WTC11 (cell line): Measurements from ENCODE around the gene NIT2. TPM values are rescaled to one million over a fixed set of nuclear protein-coding genes. Genes with fewer than 3 reads are reported as not detected.

Experiments
- ATAC-seq: fragments of 200-7000 bp; cut with Tn5 transposase; 2 replicates; pipeline ENCODE4 v1.10.0; 2021; ENCODE audit warnings: mild to moderate bottlenecking, moderate library complexity
- CTCF ChIA-PET: fragments of 300-600 bp; sonication (Branson Sonifier 250); formaldehyde crosslinking; loops from one replicate; lab custom pipeline; 2021; ENCODE audit warnings: antibody characterized with exemption; lab: Charles Lee
- POLR2A ChIA-PET: fragments of 350-600 bp; sonication (Branson Sonifier 250); formaldehyde crosslinking; loops from one replicate; lab custom pipeline; 2021; ENCODE audit warnings: antibody characterized with exemption; lab: Charles Lee
- DNase-seq: peaks from one replicate; pipeline ENCODE4 v3.0.0; 2021; ENCODE audit warnings: low spot score
- H3K27ac Mint-ChIP-seq: 2 replicates; pipeline ENCODE4 v1.8.0; 2021; ENCODE audit warnings: mixed read lengths
- H3K27me3 Mint-ChIP-seq: 2 replicates; pipeline ENCODE4 v1.8.0; 2021; ENCODE audit warnings: low read depth, mild to moderate bottlenecking, moderate library complexity, mixed read lengths
- H3K36me3 Mint-ChIP-seq: 2 replicates; pipeline ENCODE4 v1.8.0; 2021; ENCODE audit warnings: mixed read lengths
- H3K4me1 Mint-ChIP-seq: 2 replicates; pipeline ENCODE4 v1.8.0; 2022; ENCODE audit warnings: mixed read lengths
- H3K4me3 Mint-ChIP-seq: 2 replicates; pipeline ENCODE4 v1.8.0; 2021; ENCODE audit warnings: mild to moderate bottlenecking, moderate library complexity, mixed read lengths
- H3K9me3 Mint-ChIP-seq: 2 replicates; pipeline ENCODE4 v1.8.0; 2021; ENCODE audit warnings: mixed read lengths
- ESRRA ChIP-seq: sonication (generic); formaldehyde crosslinking; IDR thresholded peaks from 2 replicates; pipeline ENCODE4 v1.8.1; 2022; ENCODE audit warnings: mild to moderate bottlenecking, missing genetic modification reagents, borderline replicate concordance
- FOXP1 ChIP-seq: sonication (generic); formaldehyde crosslinking; IDR thresholded peaks from 2 replicates; pipeline ENCODE4 v1.8.0; 2022; ENCODE audit warnings: missing genetic modification reagents, mild to moderate bottlenecking, moderate library complexity, borderline replicate concordance
- HMGA2 ChIP-seq: fragments of 250-450 bp; sonication (Bioruptor Pico); IDR thresholded peaks from 2 replicates; pipeline ENCODE4 v1.4.0; 2021; ENCODE audit warnings: mild to moderate bottlenecking, moderate library complexity
- NR3C1 ChIP-seq: sonication (generic); formaldehyde crosslinking; conservative IDR thresholded peaks from 2 replicates; pipeline ENCODE4 v1.8.1; 2023; ENCODE audit warnings: low read depth, mild to moderate bottlenecking, missing genetic modification reagents
- OVOL2 ChIP-seq: fragments of 250-450 bp; sonication (Bioruptor Pico); IDR thresholded peaks from 2 replicates; pipeline ENCODE4 v1.9.0; 2021; ENCODE audit warnings: mild to moderate bottlenecking, borderline replicate concordance
- SMAD3 ChIP-seq: sonication (generic); formaldehyde crosslinking; IDR thresholded peaks from 2 replicates; pipeline ENCODE4 v1.8.0; 2022; ENCODE audit warnings: missing genetic modification reagents, mild to moderate bottlenecking, borderline replicate concordance
- SMAD4 ChIP-seq: sonication (generic); formaldehyde crosslinking; IDR thresholded peaks from 2 replicates; pipeline ENCODE4 v1.8.0; 2022; ENCODE audit warnings: mild to moderate bottlenecking, missing genetic modification reagents
- SOX15 ChIP-seq: fragments of 250-450 bp; sonication (Bioruptor Pico); IDR thresholded peaks from 2 replicates; pipeline ENCODE4 v1.9.0; 2021; ENCODE audit warnings: mild to moderate bottlenecking
- SP1 ChIP-seq: sonication (generic); formaldehyde crosslinking; conservative IDR thresholded peaks from 2 replicates; pipeline ENCODE4 v1.8.1; 2022; ENCODE audit warnings: missing genetic modification reagents
- ZBTB21 ChIP-seq: sonication (generic); formaldehyde crosslinking; IDR thresholded peaks from 2 replicates; pipeline ENCODE4 v1.8.1; 2023; ENCODE audit warnings: mild to moderate bottlenecking, missing genetic modification reagents, borderline replicate concordance
- ZNF121 ChIP-seq: sonication (generic); formaldehyde crosslinking; IDR thresholded peaks from 2 replicates; pipeline ENCODE4 v1.8.0; 2023; ENCODE audit warnings: missing genetic modification reagents
- ZNF219 ChIP-seq: sonication (generic); formaldehyde crosslinking; IDR thresholded peaks from 2 replicates; pipeline ENCODE4 v1.8.0; 2023; ENCODE audit warnings: missing genetic modification reagents, mild to moderate bottlenecking, borderline replicate concordance
- total RNA-seq: library from RNA; stranded (reverse); gene quantifications from 3 replicates; pipeline ENCODE4 v1.2.3, GENCODE V29; 2021
- TF ChIP-seq, protein P1 (sequence below): sonication (generic); formaldehyde crosslinking; IDR thresholded peaks from 2 replicates; pipeline ENCODE4 v1.8.0; 2023; ENCODE audit warnings: missing genetic modification reagents
- TF ChIP-seq, protein P2 (sequence below): sonication (generic); formaldehyde crosslinking; IDR thresholded peaks from 2 replicates; pipeline ENCODE4 v1.8.1; 2023; ENCODE audit warnings: mild to moderate bottlenecking, moderate library complexity, missing genetic modification reagents
- TF ChIP-seq, protein P3 (sequence below): sonication (generic); formaldehyde crosslinking; IDR thresholded peaks from 2 replicates; pipeline ENCODE4 v1.8.1; 2022; ENCODE audit warnings: mild to moderate bottlenecking, missing genetic modification reagents, moderate library complexity, borderline replicate concordance
- TF ChIP-seq, protein P4 (sequence below): fragments of 200-600 bp; IDR thresholded peaks from 2 replicates; pipeline ENCODE4 v1.8.0; 2022; ENCODE audit warnings: antibody characterized with exemption
- TF ChIP-seq, protein P5 (sequence below): sonication (generic); formaldehyde crosslinking; IDR thresholded peaks from 2 replicates; pipeline ENCODE4 v1.8.0; 2022; ENCODE audit warnings: mild to moderate bottlenecking, missing genetic modification reagents
- TF ChIP-seq, protein P6 (sequence below): fragments of 250-450 bp; sonication (Bioruptor Pico); IDR thresholded peaks from 2 replicates; pipeline ENCODE4 v1.9.0; 2021; ENCODE audit warnings: mild to moderate bottlenecking

The NIT2 gene
- total RNA-seq, 1 experiment from 2014 or later, result 27.3 TPM

DNA sequence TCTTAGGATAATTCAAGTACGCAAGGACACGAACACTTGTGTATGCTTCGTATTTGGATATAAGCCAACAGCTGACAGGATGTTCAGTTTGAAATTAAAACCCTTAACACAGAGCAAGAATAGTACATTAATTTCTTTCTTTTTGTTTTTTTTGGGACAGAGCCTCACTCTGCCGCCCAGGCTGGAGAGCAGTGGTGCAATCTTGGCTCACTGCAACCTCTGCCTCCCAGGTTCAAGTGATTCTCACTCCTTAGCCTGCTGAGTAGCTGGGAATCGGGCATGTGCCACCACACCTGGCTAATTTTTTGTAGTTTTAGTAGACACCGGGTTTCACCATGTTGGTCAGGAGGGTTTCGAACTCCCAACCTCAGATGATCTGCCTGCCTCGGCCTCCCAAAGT is 33.9 kb downstream of the NIT2 start (continued):
- TF ChIP-seq, protein P1, sequence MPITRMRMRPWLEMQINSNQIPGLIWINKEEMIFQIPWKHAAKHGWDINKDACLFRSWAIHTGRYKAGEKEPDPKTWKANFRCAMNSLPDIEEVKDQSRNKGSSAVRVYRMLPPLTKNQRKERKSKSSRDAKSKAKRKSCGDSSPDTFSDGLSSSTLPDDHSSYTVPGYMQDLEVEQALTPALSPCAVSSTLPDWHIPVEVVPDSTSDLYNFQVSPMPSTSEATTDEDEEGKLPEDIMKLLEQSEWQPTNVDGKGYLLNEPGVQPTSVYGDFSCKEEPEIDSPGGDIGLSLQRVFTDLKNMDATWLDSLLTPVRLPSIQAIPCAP, result no peak
- TF ChIP-seq SOX15 (CRISPR knock-in tag), result no peak
- TF ChIP-seq SMAD3 (CRISPR knock-in tag), result no peak
- TF ChIP-seq ZNF121 (CRISPR knock-in tag), result no peak
- TF ChIP-seq OVOL2, result no peak

DNA sequence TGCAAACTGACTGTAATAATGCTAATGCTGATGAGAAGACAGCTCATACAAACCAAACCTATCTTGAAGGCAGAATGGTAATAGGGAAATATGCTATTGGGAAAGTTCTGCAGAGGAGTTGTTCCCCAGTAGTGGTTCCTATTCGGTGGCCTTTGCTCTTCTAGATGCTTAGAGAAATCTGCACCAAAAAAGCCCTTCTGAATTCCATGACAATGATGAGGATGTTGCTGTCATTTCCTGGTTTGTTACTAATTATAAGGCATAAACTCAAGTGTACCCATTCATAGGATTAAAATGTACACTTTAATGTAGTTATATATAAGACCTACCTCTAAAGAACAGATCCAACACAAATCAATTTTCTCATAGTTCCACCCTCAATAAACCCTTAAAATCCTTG is 36.2 kb downstream of the NIT2 start:
- H3K36me3 Mint-ChIP-seq, result peaks cover 37% of the 10 kb centered on the region
- DNase-seq, result no peak
- no peak overlapping the region for H3K4me3 Mint-ChIP-seq
- no peak overlapping the region for H3K27ac Mint-ChIP-seq
- POLR2A ChIA-PET, result no interaction called here
- H3K9me3 Mint-ChIP-seq, result no peaks in the 10 kb centered on the region
- no peak for TF ChIP-seq SP1 (CRISPR knock-in tag)
- no peak for TF ChIP-seq NR3C1
- TF ChIP-seq FOXP1 (CRISPR knock-in tag), result no peak
- TF ChIP-seq, all 79 proteins: peak for 0
- no peaks in the 10 kb centered on the region for H3K27me3 Mint-ChIP-seq
- CTCF ChIA-PET, result no interaction called here
- ATAC-seq, result no peak
- H3K4me1 Mint-ChIP-seq, result peaks cover 7% of the 10 kb centered on the region; the same call in 1 of the 2 replicates

DNA sequence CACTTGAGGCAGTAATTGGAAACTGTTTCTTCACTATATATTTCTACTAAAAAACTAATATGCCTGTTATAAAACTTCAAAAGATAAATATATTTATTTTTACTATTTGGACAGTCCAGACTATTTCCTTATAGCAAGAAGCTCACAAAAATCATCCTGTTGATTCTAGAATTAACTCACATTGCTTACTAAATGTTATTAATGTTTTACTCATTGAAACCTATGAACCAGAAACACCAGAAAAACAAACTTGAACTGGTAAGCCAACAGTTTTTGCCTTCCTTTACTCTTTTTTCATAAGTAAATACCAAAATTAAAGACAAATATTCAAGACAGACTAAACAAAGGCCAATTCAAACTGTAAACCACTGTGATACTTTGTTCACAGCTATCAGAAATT is 40.0 kb downstream of the NIT2 start:
- ChIA-PET POLR2A (interaction anchor here (0.7 kb wide), 1 partner anchor 171 kb away, joined by 4 read pairs; no protein-coding TSS in a partner anchor), CTCF (no interaction called here)
- H3K27me3 Mint-ChIP-seq, result no peaks in the 10 kb centered on the region
- TF ChIP-seq ZNF219 (CRISPR knock-in tag) (no peak), HMGA2 (CRISPR knock-in tag) (no peak), ESRRA (CRISPR knock-in tag) (no peak), ZBTB21 (no peak), SMAD4 (CRISPR knock-in tag) (no peak)
- TF ChIP-seq, protein P2, sequence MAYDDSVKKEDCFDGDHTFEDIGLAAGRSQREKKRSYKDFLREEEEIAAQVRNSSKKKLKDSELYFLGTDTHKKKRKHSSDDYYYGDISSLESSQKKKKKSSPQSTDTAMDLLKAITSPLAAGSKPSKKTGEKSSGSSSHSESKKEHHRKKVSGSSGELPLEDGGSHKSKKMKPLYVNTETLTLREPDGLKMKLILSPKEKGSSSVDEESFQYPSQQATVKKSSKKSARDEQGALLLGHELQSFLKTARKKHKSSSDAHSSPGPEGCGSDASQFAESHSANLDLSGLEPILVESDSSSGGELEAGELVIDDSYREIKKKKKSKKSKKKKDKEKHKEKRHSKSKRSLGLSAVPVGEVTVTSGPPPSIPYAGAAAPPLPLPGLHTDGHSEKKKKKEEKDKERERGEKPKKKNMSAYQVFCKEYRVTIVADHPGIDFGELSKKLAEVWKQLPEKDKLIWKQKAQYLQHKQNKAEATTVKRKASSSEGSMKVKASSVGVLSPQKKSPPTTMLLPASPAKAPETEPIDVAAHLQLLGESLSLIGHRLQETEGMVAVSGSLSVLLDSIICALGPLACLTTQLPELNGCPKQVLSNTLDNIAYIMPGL (CRISPR knock-in tag), result no peak
- TF ChIP-seq, protein P3, sequence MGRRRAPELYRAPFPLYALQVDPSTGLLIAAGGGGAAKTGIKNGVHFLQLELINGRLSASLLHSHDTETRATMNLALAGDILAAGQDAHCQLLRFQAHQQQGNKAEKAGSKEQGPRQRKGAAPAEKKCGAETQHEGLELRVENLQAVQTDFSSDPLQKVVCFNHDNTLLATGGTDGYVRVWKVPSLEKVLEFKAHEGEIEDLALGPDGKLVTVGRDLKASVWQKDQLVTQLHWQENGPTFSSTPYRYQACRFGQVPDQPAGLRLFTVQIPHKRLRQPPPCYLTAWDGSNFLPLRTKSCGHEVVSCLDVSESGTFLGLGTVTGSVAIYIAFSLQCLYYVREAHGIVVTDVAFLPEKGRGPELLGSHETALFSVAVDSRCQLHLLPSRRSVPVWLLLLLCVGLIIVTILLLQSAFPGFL, result no peak
- TF ChIP-seq, protein P4, sequence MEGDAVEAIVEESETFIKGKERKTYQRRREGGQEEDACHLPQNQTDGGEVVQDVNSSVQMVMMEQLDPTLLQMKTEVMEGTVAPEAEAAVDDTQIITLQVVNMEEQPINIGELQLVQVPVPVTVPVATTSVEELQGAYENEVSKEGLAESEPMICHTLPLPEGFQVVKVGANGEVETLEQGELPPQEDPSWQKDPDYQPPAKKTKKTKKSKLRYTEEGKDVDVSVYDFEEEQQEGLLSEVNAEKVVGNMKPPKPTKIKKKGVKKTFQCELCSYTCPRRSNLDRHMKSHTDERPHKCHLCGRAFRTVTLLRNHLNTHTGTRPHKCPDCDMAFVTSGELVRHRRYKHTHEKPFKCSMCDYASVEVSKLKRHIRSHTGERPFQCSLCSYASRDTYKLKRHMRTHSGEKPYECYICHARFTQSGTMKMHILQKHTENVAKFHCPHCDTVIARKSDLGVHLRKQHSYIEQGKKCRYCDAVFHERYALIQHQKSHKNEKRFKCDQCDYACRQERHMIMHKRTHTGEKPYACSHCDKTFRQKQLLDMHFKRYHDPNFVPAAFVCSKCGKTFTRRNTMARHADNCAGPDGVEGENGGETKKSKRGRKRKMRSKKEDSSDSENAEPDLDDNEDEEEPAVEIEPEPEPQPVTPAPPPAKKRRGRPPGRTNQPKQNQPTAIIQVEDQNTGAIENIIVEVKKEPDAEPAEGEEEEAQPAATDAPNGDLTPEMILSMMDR, result no peak
- DNase-seq, result no peak
- no peak overlapping the region for H3K27ac Mint-ChIP-seq
- H3K4me3 Mint-ChIP-seq, result no peak overlapping the region
- no peaks in the 10 kb centered on the region for H3K9me3 Mint-ChIP-seq
- peaks cover 50% of the 10 kb centered on the region for H3K36me3 Mint-ChIP-seq
- ATAC-seq, result no peak
- peaks cover 7% of the 10 kb centered on the region; the same call in 1 of the 2 replicates for H3K4me1 Mint-ChIP-seq

DNA sequence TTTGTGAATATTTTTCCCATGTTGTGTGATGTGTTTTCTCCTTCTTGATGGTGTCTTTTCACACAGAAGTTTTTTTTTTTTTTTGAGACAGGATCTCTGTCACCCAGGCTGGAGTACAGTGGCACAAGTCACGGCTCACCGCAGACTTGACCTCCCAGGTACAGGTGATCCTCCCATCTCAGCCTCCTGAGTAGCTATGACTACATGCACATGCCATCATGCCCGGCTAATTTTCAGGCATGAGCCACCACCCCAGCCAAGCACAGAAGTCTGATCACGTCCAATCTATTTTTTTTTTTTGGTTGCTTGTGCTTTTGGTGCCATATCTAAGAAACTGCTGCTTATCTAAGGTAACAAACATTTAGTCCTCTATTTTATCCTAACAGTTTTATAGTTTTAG is 41.7 kb downstream of the NIT2 start:
- Mint-ChIP-seq H3K9me3 (no peaks in the 10 kb centered on the region), H3K27me3 (no peaks in the 10 kb centered on the region), H3K4me3 (no peak overlapping the region), H3K4me1 (0 out of 2 replicates have a peak, but pooled peaks cover 3% of the 10 kb centered on the region), H3K27ac (no peak overlapping the region), H3K36me3 (peaks cover 64% of the 10 kb centered on the region)
- ChIA-PET CTCF (no interaction called here), POLR2A (no interaction called here)
- ATAC-seq (no peak), DNase-seq (no peak)
- TF ChIP-seq, protein P5, sequence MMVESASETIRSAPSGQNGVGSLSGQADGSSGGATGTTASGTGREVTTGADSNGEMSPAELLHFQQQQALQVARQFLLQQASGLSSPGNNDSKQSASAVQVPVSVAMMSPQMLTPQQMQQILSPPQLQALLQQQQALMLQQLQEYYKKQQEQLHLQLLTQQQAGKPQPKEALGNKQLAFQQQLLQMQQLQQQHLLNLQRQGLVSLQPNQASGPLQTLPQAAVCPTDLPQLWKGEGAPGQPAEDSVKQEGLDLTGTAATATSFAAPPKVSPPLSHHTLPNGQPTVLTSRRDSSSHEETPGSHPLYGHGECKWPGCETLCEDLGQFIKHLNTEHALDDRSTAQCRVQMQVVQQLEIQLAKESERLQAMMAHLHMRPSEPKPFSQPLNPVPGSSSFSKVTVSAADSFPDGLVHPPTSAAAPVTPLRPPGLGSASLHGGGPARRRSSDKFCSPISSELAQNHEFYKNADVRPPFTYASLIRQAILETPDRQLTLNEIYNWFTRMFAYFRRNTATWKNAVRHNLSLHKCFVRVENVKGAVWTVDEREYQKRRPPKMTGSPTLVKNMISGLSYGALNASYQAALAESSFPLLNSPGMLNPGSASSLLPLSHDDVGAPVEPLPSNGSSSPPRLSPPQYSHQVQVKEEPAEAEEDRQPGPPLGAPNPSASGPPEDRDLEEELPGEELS (CRISPR knock-in tag), result no peak
- TF ChIP-seq, protein P6, sequence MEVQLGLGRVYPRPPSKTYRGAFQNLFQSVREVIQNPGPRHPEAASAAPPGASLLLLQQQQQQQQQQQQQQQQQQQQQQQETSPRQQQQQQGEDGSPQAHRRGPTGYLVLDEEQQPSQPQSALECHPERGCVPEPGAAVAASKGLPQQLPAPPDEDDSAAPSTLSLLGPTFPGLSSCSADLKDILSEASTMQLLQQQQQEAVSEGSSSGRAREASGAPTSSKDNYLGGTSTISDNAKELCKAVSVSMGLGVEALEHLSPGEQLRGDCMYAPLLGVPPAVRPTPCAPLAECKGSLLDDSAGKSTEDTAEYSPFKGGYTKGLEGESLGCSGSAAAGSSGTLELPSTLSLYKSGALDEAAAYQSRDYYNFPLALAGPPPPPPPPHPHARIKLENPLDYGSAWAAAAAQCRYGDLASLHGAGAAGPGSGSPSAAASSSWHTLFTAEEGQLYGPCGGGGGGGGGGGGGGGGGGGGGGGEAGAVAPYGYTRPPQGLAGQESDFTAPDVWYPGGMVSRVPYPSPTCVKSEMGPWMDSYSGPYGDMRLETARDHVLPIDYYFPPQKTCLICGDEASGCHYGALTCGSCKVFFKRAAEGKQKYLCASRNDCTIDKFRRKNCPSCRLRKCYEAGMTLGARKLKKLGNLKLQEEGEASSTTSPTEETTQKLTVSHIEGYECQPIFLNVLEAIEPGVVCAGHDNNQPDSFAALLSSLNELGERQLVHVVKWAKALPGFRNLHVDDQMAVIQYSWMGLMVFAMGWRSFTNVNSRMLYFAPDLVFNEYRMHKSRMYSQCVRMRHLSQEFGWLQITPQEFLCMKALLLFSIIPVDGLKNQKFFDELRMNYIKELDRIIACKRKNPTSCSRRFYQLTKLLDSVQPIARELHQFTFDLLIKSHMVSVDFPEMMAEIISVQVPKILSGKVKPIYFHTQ (CRISPR knock-in tag), result no peak
